Common myeloid progenitor, CD34-positive (primary cell): ENCODE results near the gene COCH.
"Not testable (repeated sequence)": the region's sequence is repeated elsewhere in the genome, so short reads cannot be mapped to it uniquely, and the experiment has no call there.

Experiments used
- CTCF ChIA-PET: fragments of 350-600 bp; sonication (Branson Sonifier 250); formaldehyde crosslinking; loops from one replicate; lab custom pipeline; 2021; ENCODE audit warnings: antibody characterized with exemption; lab: Charles Lee
- POLR2A ChIA-PET: fragments of 350-600 bp; sonication (Branson Sonifier 250); formaldehyde crosslinking; loops from one replicate; lab custom pipeline; 2021; ENCODE audit warnings: antibody characterized with exemption; lab: Charles Lee
- DNase-seq, 3 donors: peaks; one replicate each; pipeline versions ENCODE4 v3.0.0 to v3.0.0-alpha.2; 2013
- H3K27ac ChIP-seq, 2 experiments: 1 replicate in 1 of 2; 2 replicates in 1 of 2; pipeline ENCODE4 v1.7.0; 2013; ENCODE audit warnings: inconsistent platforms in 2 of 2, low read length in 2 of 2, mild to moderate bottlenecking in 2 of 2, low read depth in 1 of 2, moderate library complexity in 1 of 2; ENCODE audit not compliant: severe bottlenecking in 2 of 2, insufficient read depth in 1 of 2, poor library complexity in 1 of 2
- H3K27me3 ChIP-seq, 5 experiments: replicated peaks in 2 of 5; 1 replicate in 3 of 5; 2 replicates in 2 of 5; pipeline versions ENCODE4 v1.6.1 to v1.7.0; 2013; ENCODE audit warnings: low read length in 4 of 5, mild to moderate bottlenecking in 2 of 5, moderate library complexity in 2 of 5, inconsistent platforms in 1 of 5; ENCODE audit not compliant: insufficient read depth in 5 of 5, control insufficient read depth in 4 of 5
- H3K36me3 ChIP-seq, 4 experiments: 1 replicate in 2 of 4; 2 replicates in 2 of 4; pipeline versions ENCODE4 v1.6.1 to v1.7.0; 2013; ENCODE audit warnings: low read length in 3 of 4, control low read depth in 1 of 4, mild to moderate bottlenecking in 1 of 4; ENCODE audit not compliant: control insufficient read depth in 4 of 4, insufficient read depth in 4 of 4
- H3K4me1 ChIP-seq, 4 experiments: 1 replicate in 3 of 4; 2 replicates in 1 of 4; pipeline versions ENCODE4 v1.6.1 to v1.7.1; 2013; ENCODE audit warnings: low read length in 3 of 4, mild to moderate bottlenecking in 3 of 4, control low read depth in 1 of 4, inconsistent platforms in 1 of 4, moderate library complexity in 1 of 4; ENCODE audit not compliant: control insufficient read depth in 4 of 4, insufficient read depth in 4 of 4; ENCODE audit errors: control extremely low read depth in 1 of 4
- H3K4me3 ChIP-seq, 7 experiments: 1 replicate in 4 of 7; 2 replicates in 3 of 7; pipeline versions ENCODE4 v1.5.1 to v1.7.0; 2013; ENCODE audit warnings: mild to moderate bottlenecking in 7 of 7, low read length in 6 of 7, moderate library complexity in 6 of 7, inconsistent platforms in 2 of 7, low read depth in 2 of 7, control low read depth in 1 of 7; ENCODE audit not compliant: insufficient read depth in 4 of 7, control insufficient read depth in 1 of 7; ENCODE audit errors: extremely low read depth in 1 of 7
- H3K9me3 ChIP-seq, 5 experiments: 1 replicate in 4 of 5; 2 replicates in 1 of 5; pipeline versions ENCODE4 v1.6.1 to v1.7.1; 2013; ENCODE audit warnings: low read length in 4 of 5, mild to moderate bottlenecking in 2 of 5, inconsistent platforms in 1 of 5, low read depth in 1 of 5, moderate library complexity in 1 of 5; ENCODE audit not compliant: control insufficient read depth in 4 of 5, insufficient read depth in 2 of 5; ENCODE audit errors: control extremely low read depth in 1 of 5
- WGBS: methylation state at CpG from one replicate; pipeline ENCODE4 v1.1.5; 2013; ENCODE audit not compliant: insufficient coverage; 5-methylcytosine and 5-hydroxymethylcytosine counted together

COCH gene

DNA sequence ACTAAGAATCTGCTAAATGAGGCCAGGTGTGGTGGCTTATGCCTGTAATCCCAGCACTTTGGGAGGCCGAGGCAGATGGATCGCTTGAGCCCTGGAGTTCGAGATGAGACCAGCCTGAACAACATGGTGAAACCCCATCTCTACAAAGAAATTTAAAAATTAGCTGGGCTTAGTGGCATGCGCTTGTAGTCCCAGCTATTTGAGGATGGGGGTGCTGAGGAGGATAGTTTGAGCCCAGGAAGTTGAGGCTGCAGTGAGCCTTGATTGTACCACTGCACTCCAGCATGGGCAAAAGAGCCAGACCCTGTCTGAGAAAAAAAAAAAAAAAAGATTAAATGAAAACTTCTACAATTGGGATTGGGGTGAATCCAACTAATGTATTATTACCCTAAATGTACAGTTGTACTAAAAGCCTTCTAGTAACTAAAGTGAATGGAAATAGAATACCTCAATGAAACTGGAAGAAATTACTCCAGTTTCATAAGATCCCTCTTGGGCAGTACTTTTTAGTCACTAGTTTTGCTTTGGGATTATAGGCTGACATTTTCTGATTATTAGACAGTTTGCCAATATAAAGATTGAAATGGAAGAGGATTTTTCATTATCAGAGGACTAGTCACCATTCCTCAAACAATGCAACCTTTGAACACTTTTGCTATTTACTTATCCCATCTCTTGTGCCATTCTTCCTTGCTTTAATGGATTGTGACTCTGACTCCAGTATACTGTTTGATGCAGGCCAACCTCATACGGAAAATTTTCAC lies 14.3 kb downstream of the COCH start:
- CTCF ChIA-PET, result no interaction called here
- DNase-seq, result no peak

DNA sequence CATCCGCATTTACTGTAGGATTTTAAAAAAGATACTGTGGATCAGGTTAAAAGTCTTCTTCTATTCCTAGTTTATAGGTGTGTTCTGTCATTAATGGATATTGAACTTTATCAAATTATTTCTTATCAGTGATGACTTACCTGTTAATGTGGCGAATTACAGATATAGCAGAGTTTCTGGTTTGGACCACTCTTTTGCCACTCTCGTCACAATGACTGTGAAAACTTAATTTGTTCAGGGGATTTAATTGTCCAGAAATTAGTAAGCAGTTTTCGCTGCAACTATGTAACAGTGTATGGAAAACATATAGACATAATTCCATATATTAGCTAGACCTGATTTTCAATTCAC lies 14.9 kb downstream of the COCH start:
- CTCF ChIA-PET, result no interaction called here
- DNase-seq, result no peak
- H3K27ac ChIP-seq, result no peak overlapping the region
- H3K36me3 ChIP-seq, result peaks cover 0 to 7% (median under 1%) of the 10 kb centered on the region in 4 experiments
- POLR2A ChIA-PET, result no interaction called here
- H3K9me3 ChIP-seq, result no peaks in the 10 kb centered on the region
- no CpG with 5 or more reads among the region's 4 CpGs for WGBS
- no peak overlapping the region for H3K4me3 ChIP-seq
- H3K4me1 ChIP-seq, result no peaks in the 10 kb centered on the region
- H3K27me3 ChIP-seq, result no peaks in the 10 kb centered on the region

More for the DNA sequence above, 14.3 kb downstream of the COCH start:
- H3K27ac ChIP-seq, result no peak overlapping the region
- H3K4me1 ChIP-seq, result no peaks in the 10 kb centered on the region
- H3K9me3 ChIP-seq, result no peaks in the 10 kb centered on the region
- H3K4me3 ChIP-seq, result no peak overlapping the region
- 100% methylated on average over 1 of the region's 5 CpGs for WGBS
- H3K27me3 ChIP-seq, result no peaks in the 10 kb centered on the region
- POLR2A ChIA-PET, result no interaction called here
- peaks cover 0 to 7% (median under 1%) of the 10 kb centered on the region in 4 experiments for H3K36me3 ChIP-seq

DNA sequence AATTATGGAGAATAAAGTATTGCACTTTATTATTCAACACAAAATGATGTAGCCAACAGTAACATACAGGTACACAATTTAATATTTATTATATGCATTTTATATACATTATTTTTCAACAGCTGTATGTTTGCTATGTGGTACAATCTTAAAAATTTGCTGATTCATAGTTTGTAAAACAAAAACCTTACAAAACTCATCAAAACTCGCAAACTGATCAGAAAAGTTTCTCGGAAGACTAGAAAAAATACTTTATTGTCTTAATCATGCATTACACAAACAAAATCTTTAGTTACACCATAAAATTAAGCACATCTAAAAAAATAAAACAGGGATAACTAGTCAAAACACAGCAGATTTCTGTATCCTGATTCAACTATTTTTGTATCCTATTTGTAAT lies 19.5 kb downstream of the COCH start:
- H3K9me3 ChIP-seq, result no peaks in the 10 kb centered on the region
- ChIA-PET POLR2A (no interaction called here), CTCF (no interaction called here)
- H3K4me1 ChIP-seq, result no peaks in the 10 kb centered on the region
- H3K4me3 ChIP-seq, result no peak overlapping the region
- WGBS, result 83% methylated on average over 2 of the region's 2 CpGs
- no peaks in the 10 kb centered on the region for H3K27me3 ChIP-seq
- H3K27ac ChIP-seq, result no peak overlapping the region
- H3K36me3 ChIP-seq, result peaks cover 9 to 27% (median 14%) of the 10 kb centered on the region in 4 experiments
- no peak for DNase-seq

DNA sequence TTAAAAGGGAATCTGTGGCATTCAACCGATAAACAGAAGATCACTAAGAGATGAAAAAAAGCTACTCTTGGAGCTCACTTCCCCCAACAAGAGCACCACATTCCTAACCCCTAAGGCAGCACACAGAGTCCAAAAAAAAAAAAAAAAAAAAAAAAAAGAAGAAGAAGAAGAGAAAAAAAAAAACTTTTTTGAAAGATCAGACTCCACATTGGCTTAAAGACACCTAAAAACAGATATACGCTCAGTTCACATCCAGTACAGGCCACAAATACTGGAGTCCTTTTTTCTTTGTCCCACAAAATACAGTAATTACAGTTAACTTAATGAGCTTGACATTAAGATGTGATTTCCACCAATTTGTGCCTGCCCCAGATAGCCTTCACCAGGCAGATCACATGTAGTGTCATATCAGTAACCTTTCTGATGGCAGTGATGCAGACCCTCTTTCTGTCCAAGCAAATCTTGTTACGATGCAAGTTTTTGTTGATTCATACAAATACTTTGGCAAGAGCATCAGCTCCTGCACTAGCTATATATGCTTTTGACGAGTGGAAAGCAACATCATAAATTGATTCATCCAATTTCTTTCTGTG lies 20.7 kb downstream of the COCH start:
- ChIA-PET CTCF (interaction anchor here (0.8 to 1.1 kb wide), 2 partner anchors 19 to 239 kb away, joined by 3 read pairs; no protein-coding TSS in a partner anchor), POLR2A (no interaction called here)
- Histone ChIP-seq H3K9me3 (no peaks in the 10 kb centered on the region), H3K27ac (no peak overlapping the region), H3K36me3 (peaks cover 11 to 23% (median 16%) of the 10 kb centered on the region in 4 experiments), H3K4me3 (no peak overlapping the region), H3K27me3 (no peaks in the 10 kb centered on the region), H3K4me1 (no peaks in the 10 kb centered on the region)
- DNase-seq, result no peak
- 100% methylated on average over 2 of the region's 4 CpGs for WGBS

DNA sequence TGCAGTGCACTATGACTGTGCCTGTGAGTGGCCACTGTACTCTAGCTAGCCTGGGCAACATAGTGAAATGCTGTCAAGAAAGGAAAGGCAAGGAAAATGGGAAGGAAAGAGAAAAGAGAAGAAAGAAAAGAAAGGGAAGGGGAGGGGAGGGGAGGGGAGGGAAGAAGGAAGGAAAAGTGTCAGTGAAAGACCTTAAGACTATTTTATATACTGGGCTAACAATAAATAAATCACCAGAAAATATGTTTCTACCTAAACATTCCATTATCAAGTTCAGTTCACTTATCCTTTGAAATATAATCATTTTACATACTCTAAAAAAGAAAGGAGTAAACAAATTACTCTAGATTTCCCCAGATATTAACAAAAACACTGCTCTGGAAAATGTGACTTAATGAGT lies 22.1 kb downstream of the COCH start:
- Histone ChIP-seq H3K9me3 (no peaks in the 10 kb centered on the region), H3K4me1 (no peaks in the 10 kb centered on the region), H3K4me3 (no peak overlapping the region), H3K27ac (no peak overlapping the region), H3K27me3 (no peaks in the 10 kb centered on the region), H3K36me3 (peaks cover 11 to 31% (median 16%) of the 10 kb centered on the region in 4 experiments)
- POLR2A ChIA-PET, result no interaction called here
- CTCF ChIA-PET, result no interaction called here
- DNase-seq, result no peak

DNA sequence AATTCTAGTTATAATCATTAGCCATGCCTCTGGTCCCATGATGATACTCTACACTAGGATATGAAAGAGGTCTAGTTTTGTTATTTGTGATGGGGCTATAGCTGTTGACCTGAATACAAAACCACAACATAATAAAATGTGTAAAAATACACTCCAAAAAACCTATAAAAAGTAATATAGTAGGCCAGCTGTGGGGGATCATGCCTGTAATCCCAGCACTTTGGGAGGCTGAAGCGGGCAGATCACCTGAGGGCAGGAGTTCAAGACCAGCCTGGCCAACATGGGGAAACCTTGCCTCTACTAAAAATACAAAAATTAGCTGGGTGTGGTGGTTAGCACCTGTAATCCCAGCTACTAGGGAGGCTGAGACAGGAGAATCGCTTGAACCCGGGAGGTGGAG lies 22.8 kb downstream of the COCH start:
- H3K27ac ChIP-seq, H3K27me3 ChIP-seq, DNase-seq, POLR2A ChIA-PET, H3K9me3 ChIP-seq, H3K4me1 ChIP-seq, CTCF ChIA-PET, H3K4me3 ChIP-seq: not testable (repeated sequence)
- H3K36me3 ChIP-seq, result peaks cover 11 to 34% (median 18%) of the 10 kb centered on the region in 4 experiments
- WGBS, result 100% methylated on average over 1 of the region's 3 CpGs
